NCI-H524 (cell line): ENCODE data around the gene SMAD3.

ENCODE experiments used
- DNase-seq, 2 experiments: peaks; one replicate each; lab custom pipeline; 2025; lab: John Stamatoyannopoulos, UW

The SMAD3 gene

GRCh38 chr15:67230504-67230903 lies 165.1 kb downstream of the SMAD3 start:
- DNase-seq = no peak

- no peak for DNase-seq
Measured at GRCh38 chr15:67232591-67232990, 167.2 kb downstream of the SMAD3 start.

GRCh38 chr15:67240235-67241131 lies 175.1 kb downstream of the SMAD3 start:
- peak; percentile 2 to 28 for DNase-seq

GRCh38 chr15:67241132-67241855 lies 175.9 kb downstream of the SMAD3 start:
- DNase-seq = no peak

GRCh38 chr15:67242708-67243111 lies 177.3 kb downstream of the SMAD3 start:
- no peak for DNase-seq
